GM19452 (cell line): ENCODE measurements around the gene VARS2.

Source experiments
- ATAC-seq: cut with Tn5 transposase; IDR thresholded peaks from one replicate; pipeline ENCODE4 v1.9.1; 2021; ENCODE audit not compliant: unreplicated experiment

Gene VARS2

DNA sequence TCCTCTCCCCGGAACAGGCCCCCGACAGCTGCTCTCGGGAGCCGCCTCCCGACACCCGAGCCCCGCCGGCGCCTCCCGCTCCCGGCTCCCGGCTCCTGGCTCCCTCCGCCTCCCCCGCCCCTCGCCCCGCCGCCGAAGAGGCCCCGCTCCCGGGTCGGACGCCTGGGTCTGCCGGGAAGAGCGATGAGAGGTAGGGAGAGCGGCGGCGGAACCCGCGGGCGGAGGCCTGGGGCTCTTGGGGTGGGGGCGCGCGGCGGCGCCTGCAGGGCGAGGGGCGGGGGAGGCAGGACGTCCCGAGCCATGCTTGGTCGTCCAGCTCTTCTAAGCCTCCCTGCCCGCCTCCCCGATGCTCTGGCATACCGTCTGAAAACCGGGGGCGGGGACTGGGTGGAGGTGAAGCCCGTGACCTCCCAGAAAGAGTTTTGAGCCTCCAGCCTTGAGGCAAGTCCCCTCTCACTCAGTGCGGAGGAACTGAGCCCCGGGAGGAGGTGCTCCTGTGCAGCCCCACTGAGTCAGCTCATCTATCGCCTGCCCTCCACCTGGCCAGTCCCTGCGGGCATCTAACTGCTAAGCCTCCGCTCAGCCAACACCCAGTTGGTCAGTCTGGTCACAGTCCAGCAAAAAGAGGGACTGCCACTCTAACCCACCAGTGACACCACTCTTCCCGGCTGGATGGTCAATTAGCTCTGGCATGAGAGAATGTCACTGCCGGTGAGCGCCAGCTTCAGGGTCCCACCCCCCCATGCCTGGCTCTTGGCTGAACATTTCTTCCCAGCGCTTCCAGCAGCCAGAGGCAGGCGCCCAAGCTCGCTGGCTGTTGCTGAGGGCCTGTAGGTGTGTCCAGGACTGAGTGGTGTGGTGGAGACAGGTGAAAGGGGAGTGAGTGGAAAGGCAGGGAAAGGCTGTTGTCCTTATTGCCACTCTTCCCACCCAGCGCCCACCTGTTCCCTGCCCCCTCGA is 29.2 kb upstream of the VARS2 start:
- no peak for ATAC-seq

DNA sequence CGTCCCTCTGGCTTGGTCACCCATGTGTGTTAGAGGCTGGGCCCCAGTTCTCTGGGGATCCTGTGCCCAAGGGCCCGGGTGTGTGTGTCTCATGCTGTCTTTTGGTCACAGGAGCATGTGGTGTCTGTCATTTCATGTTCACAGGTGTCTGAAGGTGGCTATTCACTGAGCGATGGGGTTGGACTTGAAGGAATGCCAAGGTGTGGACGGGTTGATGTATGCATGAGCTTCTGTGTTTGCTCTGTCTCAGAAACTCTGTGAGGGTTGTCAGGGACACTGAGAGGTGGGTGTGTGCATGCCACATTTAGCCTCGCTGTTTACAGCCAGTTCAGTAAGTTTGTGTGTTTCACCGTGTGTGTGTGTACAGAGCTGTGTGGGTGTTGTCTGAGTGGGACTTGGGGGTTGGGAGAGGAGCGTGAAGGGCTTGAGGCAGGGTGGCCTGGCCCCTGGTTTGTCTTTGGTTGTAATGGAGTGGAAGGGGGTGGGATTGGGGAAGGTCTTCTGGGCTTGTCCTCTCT is 28.5 kb upstream of the VARS2 start:
- ATAC-seq: no peak

DNA sequence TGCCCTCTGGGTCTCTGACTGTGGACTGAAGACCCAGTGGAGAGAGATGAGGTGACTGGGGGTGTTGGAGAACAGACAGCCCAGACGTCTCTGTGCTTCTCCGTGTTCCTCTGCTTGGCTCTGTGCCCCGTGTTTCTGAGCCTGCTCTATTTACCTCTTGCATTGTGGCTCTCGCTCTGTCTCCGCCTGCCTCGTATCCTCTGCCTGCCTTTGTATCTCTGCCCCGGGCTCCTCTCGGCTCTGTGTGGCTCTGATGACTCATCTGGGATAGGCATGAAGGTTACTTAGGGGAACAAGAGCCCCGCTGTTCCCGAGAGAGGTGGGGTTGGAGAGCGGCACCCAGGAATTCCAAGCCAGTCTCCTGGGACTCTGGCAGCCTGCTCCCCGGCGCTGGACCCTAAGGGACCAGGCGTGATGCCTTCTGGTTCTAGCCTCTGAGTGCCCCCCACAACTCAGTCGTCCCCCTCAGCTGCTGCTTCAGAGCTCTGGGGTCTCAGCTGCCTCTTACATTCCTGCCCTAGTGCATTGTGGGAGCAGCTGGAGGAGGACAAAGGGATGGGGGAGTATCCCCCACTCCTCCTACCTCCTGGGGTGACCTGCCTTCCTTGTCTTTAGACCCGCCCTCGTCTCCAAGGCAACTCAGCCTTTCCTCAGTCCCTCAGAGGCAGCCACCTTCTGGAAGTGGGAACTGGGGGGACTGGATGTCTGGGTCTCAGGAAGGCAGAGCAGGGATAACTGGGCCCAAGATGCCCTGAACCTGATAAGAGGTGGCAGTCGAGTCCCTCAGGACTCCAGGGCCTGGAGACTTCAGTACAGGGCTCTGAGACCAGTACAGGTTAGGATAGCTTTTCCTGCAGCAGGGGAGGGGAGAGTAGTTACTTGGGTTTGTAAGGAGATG is 27.8 kb upstream of the VARS2 start:
- no peak for ATAC-seq

DNA sequence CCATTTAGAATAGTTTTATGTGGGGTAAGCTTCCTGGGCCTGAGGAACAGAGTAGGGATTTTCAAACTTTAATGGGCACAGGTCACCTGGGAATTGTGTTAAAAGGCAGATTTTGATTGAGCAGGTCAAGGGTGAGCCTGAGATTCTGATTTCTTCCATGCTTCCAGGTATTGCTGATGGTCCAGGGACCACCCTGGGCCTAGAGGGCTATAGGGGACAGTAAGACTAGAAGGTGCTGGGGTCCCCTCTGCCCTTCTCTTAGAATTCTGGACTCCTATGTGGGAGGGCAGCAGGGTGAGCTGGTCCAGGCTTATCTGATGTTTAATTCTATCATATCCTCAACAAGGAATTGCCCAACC is 27.2 kb upstream of the VARS2 start:
- no peak for ATAC-seq

DNA sequence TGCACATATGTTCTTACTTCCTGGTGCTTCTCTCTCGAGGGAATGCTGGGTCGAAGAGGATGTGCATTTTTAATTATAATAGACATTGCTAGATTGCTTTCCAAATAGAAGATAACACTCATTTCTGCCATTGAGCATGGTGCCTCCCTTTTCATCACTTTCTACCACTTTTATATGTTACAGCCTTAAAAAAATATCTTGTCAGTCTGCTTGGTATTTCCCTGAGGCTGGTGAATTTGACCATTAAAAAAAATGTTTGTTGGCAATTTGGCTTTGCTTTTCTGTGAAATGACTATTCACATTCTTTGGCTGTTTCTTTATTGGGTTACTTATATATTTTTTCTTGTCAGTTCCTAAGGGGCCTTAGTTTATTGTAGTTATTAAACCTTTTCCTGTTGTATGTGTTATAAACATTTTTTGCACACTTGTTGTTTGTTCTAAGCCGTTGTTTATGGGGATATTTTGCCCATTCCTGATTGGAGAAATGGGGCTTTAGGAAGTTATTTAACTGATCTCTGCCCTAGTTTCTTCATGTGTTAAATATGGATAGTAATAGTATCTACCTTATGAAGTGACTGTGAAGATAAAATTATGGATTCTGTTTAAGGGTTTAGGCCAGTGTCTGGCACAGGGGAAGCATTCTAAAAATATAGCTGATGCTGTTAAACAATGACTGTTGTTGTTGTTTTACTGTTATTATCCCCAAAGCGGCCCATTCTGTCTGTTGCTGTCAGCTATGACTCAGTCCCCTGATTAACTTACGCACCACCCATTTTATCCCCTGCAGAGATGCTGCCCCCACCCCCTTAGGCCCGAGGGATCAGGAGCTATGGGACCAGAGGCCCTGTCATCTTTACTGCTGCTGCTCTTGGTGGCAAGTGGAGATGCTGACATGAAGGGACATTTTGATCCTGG is 25.9 kb upstream of the VARS2 start:
- no peak for ATAC-seq

GRCh38 chr6:30888816-30889495 is 25.1 kb upstream of the VARS2 start:
- no peak for ATAC-seq

GRCh38 chr6:30889496-30889885 is 24.5 kb upstream of the VARS2 start:
- no peak for ATAC-seq

DNA sequence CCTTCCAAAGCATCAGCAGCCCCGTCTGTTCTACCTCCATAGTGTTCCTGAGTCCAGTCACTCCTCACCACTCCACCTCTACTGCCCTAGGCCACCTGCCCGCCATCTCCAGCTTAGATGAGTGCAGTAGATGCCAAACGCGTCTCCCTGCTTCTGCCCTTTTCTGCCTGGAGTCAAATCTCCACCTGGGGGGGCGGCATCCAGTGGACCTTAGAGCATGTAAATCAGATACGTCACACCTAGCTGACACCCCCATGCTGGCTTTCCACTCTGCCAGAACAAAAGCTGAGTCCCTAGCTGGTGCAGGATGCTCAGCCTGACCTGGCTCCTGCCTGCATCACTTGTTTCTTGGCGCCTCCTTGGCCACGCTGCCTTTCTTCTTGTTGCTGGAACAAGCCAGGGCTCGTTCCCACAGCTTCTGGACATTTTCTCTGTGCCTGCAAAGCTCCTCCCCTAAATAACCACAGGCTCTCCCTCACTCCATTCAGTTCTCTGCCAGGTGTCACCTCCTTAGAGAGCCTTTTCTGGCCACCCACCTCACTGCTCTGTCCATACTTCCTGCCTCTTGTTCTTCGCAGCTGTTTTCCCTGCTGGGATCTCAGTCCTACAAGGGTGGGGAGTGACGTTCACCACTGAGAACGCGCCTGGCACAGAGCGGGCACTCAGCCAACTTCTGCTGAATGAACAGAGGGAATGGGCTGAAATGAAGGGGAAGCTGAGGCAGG is 24.0 kb upstream of the VARS2 start:
- no peak for ATAC-seq

- no peak for ATAC-seq
Measured at GRCh38 chr6:30890646-30891449, 23.2 kb upstream of the VARS2 start.

DNA sequence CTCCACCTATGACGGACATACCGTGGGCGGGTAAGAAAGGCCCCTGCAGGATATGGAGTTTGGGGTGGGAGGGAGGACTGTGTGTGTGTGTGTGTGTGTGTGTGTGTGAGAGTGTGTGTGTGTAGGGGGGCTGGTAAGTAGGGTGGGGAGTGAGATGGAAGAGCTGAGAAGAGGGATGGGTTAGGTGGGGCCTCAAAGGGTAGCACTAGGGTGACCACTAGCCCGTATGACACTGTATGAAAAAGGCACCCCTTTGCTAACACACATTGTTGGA is 22.7 kb upstream of the VARS2 start:
- no peak for ATAC-seq

- no peak for ATAC-seq
Measured at GRCh38 chr6:30891816-30892538, 22.1 kb upstream of the VARS2 start.

DNA sequence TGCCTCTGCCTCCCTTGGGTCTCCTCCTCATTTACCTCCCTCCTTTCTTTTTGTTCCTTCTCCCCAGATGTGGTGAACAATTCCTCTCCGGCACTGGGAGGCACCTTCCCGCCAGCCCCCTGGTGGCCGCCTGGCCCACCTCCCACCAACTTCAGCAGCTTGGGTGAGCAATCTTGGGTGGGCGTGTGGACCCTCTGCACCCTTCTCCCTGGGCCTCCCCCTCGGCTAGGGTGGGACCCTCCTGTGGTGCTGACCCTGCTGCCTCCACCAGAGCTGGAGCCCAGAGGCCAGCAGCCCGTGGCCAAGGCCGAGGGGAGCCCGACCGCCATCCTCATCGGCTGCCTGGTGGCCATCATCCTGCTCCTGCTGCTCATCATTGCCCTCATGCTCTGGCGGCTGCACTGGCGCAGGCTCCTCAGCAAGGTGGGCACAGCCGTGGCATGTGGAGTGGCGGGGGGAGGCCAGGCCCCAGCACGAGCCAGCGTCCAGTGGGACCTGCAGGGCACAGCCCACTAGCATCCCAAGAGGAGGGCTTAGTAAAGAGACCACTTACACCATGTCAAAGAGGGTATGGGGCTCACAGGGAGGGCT is 20.9 kb upstream of the VARS2 start:
- ATAC-seq: no peak

GRCh38 chr6:30893666-30894065 is 20.4 kb upstream of the VARS2 start:
- no peak for ATAC-seq

DNA sequence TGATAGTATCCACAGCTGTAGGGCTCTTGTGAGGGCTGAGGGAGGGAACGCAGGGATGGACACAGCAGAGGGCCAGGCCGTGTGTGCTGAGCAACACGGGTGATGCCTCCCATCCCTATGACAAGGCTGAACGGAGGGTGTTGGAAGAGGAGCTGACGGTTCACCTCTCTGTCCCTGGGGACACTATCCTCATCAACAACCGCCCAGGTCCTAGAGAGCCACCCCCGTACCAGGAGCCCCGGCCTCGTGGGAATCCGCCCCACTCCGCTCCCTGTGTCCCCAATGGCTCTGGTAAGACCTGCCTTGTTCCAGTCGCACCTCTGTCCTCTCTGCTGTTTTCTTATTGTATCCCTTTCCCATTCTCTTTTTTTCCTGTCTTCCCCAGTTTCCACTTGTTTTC is 19.7 kb upstream of the VARS2 start:
- no peak for ATAC-seq

DNA sequence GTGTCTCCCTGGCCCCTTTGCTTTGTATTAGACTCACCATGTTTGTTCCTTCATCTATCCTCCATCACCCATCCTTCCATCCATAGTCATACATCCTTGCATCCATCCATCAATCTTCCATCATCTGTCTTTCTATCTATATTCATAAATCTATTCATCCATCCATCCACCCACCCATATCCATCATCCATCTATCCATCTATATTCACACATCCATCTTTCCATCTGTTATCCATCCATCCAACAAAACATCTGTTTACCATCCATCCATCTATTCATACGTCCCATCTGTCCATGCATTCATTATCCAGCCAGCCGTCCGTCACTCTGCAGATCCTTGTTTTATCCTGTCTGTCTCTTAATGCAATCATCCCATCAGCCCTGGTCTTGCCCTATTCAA is 19.1 kb upstream of the VARS2 start:
- no peak for ATAC-seq

DNA sequence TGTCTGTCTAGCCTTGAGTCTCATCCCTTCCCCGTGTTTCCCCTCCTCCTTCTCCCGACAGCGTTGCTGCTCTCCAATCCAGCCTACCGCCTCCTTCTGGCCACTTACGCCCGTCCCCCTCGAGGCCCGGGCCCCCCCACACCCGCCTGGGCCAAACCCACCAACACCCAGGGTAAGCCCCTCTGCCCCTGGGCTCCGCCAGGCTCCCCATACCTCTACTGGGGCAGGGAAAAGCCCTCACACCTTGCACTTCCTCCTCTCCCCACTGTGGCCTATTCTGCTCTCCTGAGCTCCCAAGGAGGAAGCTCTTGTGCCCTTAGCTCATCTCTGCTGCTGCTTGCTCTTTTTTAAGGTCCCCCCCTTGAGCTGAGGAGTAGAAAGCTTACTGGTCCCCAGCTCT is 18.7 kb upstream of the VARS2 start:
- no peak for ATAC-seq

DNA sequence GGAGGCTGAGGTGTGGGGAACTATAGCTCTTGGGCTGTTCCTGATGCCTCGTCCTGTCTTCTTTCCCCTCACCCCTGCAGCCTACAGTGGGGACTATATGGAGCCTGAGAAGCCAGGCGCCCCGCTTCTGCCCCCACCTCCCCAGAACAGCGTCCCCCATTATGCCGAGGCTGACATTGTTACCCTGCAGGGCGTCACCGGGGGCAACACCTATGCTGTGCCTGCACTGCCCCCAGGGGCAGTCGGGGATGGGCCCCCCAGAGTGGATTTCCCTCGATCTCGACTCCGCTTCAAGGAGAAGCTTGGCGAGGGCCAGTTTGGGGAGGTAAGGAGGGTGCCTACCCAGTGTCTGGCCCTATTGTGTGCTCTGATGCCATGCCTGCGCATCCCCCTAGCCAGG is 17.5 kb upstream of the VARS2 start:
- no peak for ATAC-seq

GRCh38 chr6:30897882-30898281 is 16.2 kb upstream of the VARS2 start:
- no peak for ATAC-seq
